IPS DF 4.7 (cell line): ENCODE data around the gene CACNA1A.

Experiments
- DNase-seq: peaks from one replicate; pipeline ENCODE4 v3.0.0-alpha.2; 2013; ENCODE audit warnings: low spot score; ENCODE audit errors: extremely low read depth

The CACNA1A gene

GRCh38 chr19:13493516-13494310 is 12.6 kb downstream of the CACNA1A start:
- no peak for DNase-seq

- DNase-seq = no peak
Measured at GRCh38 chr19:13492128-13492527, 14.2 kb downstream of the CACNA1A start.

- no peak for DNase-seq
Measured at GRCh38 chr19:13487985-13488384, 18.3 kb downstream of the CACNA1A start.

- no peak for DNase-seq
Measured at GRCh38 chr19:13484166-13484565, 22.1 kb downstream of the CACNA1A start.

- no peak for DNase-seq
Measured at GRCh38 chr19:13483215-13483614, 23.1 kb downstream of the CACNA1A start.

- no peak for DNase-seq
Measured at GRCh38 chr19:13478576-13478975, 27.7 kb downstream of the CACNA1A start.

- no peak for DNase-seq
Measured at GRCh38 chr19:13476071-13476470, 30.2 kb downstream of the CACNA1A start.

GRCh38 chr19:13475044-13475443 is 31.2 kb downstream of the CACNA1A start:
- DNase-seq = no peak

- no peak for DNase-seq
Measured at GRCh38 chr19:13466697-13467096, 39.6 kb downstream of the CACNA1A start.

- DNase-seq = no peak
Measured at GRCh38 chr19:13463296-13463695, 43.0 kb downstream of the CACNA1A start.

- DNase-seq = no peak
Measured at GRCh38 chr19:13461536-13461935, 44.7 kb downstream of the CACNA1A start.

- no peak for DNase-seq
Measured at GRCh38 chr19:13460045-13460444, 46.2 kb downstream of the CACNA1A start.

GRCh38 chr19:13459351-13459750 is 46.9 kb downstream of the CACNA1A start:
- no peak for DNase-seq

GRCh38 chr19:13451434-13451995 is 54.8 kb downstream of the CACNA1A start:
- DNase-seq = no peak

- no peak for DNase-seq
Measured at GRCh38 chr19:13447978-13448377, 58.3 kb downstream of the CACNA1A start.

- DNase-seq = no peak
Measured at GRCh38 chr19:13441810-13442512, 64.3 kb downstream of the CACNA1A start.

GRCh38 chr19:13437919-13438618 is 68.2 kb downstream of the CACNA1A start:
- no peak for DNase-seq

GRCh38 chr19:13436352-13436751 is 69.9 kb downstream of the CACNA1A start:
- DNase-seq = no peak

GRCh38 chr19:13430790-13431582 is 75.3 kb downstream of the CACNA1A start:
- no peak for DNase-seq

- no peak for DNase-seq
Measured at GRCh38 chr19:13429563-13429962, 76.7 kb downstream of the CACNA1A start.

GRCh38 chr19:13428352-13428751 is 77.9 kb downstream of the CACNA1A start:
- no peak for DNase-seq
